ENCODE results near the gene STPG3. TPM values are rescaled to one million over a fixed set of nuclear protein-coding genes. Genes with fewer than 3 reads are reported as not detected.
A peak's percentile ranks its signal among the peaks of the same experiment; 100 is the strongest.

The STPG3 gene
- total RNA-seq, 1 donor from 2014 or later = not detected

DNA sequence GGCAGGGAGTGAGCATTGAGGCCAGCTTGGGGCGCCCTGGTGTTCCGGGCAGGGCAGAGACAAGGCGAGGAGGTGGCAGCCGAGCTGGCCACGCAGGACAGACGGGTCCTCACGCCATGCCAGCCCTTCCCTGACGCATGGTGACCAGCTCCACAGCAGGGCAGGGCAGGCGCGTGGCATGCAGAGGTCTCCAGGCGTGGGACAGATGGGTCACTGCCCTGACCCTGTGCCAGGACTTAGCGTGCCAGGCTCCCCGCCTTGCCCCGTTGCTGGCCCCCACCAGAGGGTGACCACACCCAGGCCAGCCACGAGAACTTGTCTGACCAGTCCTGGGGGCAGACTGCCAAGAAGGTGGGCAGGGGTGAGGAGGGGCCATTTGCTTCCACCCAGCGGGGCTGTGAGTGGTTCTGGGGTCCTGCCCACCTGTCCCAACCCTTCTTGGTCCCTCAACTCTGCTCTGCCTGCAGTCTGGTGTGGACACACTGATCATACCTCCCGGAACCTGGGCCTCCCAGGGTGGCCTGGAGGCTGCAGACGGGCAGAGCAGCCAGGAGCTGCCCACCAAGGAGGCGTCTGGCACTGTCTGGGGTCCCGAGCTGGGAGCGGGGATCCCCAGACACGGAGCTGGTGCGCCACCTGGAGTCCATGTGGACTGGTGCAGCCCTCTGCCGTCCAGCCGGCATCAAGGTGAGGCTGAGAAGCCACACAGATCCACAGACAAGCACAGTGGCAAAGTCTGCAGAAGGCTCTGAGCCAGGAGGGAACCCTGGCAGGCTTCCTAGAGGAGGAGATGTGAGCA, 23.8 kb upstream of the STPG3 start, which contains the start of gene RNF224:
TSS of gene RNF224 (plus strand) at position 449 of the 799 bp plus-strand sequence. CDS start 834 bp downstream, outside the sequence.
- TF ChIP-seq, protein P1, sequence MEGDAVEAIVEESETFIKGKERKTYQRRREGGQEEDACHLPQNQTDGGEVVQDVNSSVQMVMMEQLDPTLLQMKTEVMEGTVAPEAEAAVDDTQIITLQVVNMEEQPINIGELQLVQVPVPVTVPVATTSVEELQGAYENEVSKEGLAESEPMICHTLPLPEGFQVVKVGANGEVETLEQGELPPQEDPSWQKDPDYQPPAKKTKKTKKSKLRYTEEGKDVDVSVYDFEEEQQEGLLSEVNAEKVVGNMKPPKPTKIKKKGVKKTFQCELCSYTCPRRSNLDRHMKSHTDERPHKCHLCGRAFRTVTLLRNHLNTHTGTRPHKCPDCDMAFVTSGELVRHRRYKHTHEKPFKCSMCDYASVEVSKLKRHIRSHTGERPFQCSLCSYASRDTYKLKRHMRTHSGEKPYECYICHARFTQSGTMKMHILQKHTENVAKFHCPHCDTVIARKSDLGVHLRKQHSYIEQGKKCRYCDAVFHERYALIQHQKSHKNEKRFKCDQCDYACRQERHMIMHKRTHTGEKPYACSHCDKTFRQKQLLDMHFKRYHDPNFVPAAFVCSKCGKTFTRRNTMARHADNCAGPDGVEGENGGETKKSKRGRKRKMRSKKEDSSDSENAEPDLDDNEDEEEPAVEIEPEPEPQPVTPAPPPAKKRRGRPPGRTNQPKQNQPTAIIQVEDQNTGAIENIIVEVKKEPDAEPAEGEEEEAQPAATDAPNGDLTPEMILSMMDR (IDR thresholded peaks at IDR 0.05) = peak; percentile 90
- Histone ChIP-seq H3K27me3 (peaks cover 40% of the 10 kb centered on the region), H3K9me3 (no peaks in the 10 kb centered on the region), H3K27ac (peak within 1 kb of the TSS; percentile 82), H3K4me3 (no peak within 1 kb of the TSS), H3K4me1 (peaks cover 14% of the 10 kb centered on the region), H3K36me3 (no peaks in the 10 kb centered on the region)
- DNase-seq (peak; percentile 93), ATAC-seq (peak; percentile 68)
- intact Hi-C loops (cut with DNase I) = loop anchor here (5.0 kb wide), 1 partner anchor 110 kb away; no protein-coding TSS in a partner anchor

DNA sequence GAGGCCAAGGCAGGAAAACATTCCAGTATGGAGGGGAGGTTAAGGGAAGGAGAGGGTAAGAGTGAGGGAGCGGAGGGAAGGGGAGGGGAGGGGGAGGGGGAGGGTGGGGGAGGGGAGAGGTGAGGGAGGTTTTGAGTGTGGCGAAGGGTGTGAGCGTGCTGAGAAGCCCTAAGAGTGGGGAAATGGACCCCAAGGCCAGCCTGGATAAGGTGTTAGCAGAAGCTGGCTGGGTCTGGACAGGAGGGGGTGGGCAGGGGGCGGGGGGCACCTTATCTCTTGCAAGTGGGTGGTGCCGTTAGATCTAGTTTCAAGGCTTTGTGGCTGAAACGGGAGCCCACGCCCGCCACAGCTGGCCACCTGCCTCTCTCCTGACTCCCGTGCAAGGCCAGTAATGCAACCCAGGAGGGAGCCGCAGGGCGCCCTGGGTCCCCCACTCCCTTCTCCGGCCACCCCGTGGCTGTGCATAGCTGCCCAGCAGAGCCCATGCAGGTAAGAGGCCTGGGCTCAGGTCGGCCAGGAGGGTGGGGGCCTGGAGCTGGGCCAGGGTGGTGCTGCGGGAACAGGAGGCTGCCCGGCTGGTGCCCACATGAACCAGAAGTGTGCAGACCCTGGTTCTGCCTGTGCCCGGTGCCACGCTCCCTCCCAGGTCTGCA, 23.1 kb upstream of the STPG3 start:
- ATAC-seq (no peak), DNase-seq (no peak)
- Histone ChIP-seq H3K36me3 (no peaks in the 10 kb centered on the region), H3K27me3 (peaks cover 44% of the 10 kb centered on the region), H3K9me3 (no peaks in the 10 kb centered on the region), H3K4me1 (peaks cover 7% of the 10 kb centered on the region), H3K27ac (no peak overlapping the region), H3K4me3 (no peak overlapping the region)
- TF ChIP-seq, protein P1 (IDR thresholded peaks at IDR 0.05) = no peak
- intact Hi-C loops (cut with DNase I) = loop anchor here (5.0 kb wide), 1 partner anchor 111 kb away; no protein-coding TSS in a partner anchor

DNA sequence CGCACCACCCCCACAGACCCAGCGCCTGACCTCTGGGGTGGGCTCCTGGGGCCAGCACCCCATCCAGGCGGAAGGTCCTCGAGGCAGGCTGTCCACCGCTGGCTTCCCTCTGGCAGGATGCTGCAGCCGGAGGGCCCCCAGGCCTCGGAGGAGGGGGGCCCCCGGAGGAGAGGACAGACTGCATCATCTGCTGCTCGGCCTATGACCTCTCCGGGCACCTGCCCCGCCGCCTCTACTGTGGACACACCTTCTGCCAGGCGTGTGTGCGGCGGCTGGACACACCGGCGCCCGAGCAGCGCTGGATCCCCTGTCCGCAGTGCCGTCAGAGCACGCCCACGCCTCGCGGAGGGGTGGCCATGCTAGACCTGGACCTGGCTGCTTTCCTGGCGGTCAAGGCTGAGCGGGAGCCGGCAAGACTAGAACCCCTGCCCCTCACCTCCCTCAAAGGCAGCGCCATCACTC, 22.5 kb upstream of the STPG3 start:
- Histone ChIP-seq H3K36me3 (no peaks in the 10 kb centered on the region), H3K27ac (no peak overlapping the region), H3K4me1 (peaks cover 5% of the 10 kb centered on the region), H3K4me3 (no peak overlapping the region), H3K27me3 (peaks cover 44% of the 10 kb centered on the region), H3K9me3 (no peaks in the 10 kb centered on the region)
- ATAC-seq = no peak
- intact Hi-C loops (cut with DNase I) = loop anchor here (5.0 kb wide), 1 partner anchor 111 kb away; no protein-coding TSS in a partner anchor
- TF ChIP-seq, protein P1 (IDR thresholded peaks at IDR 0.05) = no peak
- no peak for DNase-seq

DNA sequence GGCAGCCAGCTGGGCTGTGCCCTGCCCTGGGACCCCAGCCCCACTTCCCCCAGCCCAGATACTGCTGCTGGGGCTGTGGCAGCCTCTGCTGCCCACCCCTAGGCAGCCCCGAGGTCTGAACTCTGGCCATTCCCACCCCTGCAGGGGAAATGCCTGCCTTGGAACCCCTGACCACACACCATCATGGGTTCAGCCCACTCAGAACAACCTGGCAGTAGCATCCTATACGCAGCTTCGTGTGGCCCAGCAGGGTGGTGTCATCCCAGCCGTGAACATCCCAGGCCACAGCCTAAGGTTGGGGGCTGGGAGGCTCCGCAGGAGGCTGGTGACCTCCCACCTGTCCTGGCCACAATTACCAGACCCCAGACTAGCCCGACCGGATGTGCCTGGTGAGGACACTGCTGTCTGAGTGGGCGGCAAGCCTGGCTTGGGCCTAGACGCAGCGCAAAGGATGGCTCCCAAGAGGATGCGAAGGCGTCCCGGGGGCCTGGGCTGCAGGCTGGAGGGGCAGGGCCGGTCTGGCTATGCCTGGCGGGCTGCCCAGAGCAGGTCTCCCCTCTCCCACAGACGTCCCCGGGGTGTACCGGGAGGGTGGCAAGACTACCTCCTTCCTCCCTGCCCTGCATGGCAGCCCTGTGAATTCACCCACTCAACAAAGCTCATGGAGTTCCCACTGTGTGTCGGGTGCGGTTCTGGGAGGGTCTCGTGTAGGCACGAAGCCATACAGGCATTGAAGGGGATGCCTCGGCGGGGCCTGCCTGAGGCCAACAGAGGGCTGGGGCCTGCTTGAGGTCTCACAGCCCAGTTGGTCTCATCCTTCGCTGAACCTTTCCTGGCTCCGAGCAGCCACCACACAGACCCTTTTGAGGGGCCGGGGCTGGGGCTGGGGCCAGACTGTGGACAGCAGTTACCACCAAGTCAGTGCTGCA, 21.9 kb upstream of the STPG3 start:
- Histone ChIP-seq H3K27me3 (peaks cover 46% of the 10 kb centered on the region), H3K27ac (no peak overlapping the region), H3K4me1 (peaks cover 1% of the 10 kb centered on the region), H3K9me3 (no peaks in the 10 kb centered on the region), H3K4me3 (no peak overlapping the region), H3K36me3 (no peaks in the 10 kb centered on the region)
- intact Hi-C loops (cut with DNase I) = loop anchor here (5.0 kb wide), 1 partner anchor 112 kb away; no protein-coding TSS in a partner anchor
- ATAC-seq (no peak), DNase-seq (no peak)
- TF ChIP-seq, protein P1 (IDR thresholded peaks at IDR 0.05) = no peak

Measured in upper lobe of right lung (tissue), 1 donor.